Gastroesophageal sphincter (tissue), 3 donors: Measurements from ENCODE around the gene SLC35G3.

Experiments used
- CTCF ChIP-seq, 4 experiments: fragments of 200-600 bp in 2 of 4; fragments of 450-650 bp in 2 of 4; sonication (generic) in 1 of 4; IDR thresholded peaks; one replicate each; pipeline ENCODE4 v1.5.1; 2017 to 2019; ENCODE audit warnings: antibody characterized with exemption in 4 of 4, mild to moderate bottlenecking in 2 of 4, moderate library complexity in 2 of 4
- POLR2A ChIP-seq, 2 donors: fragments of 450-650 bp; IDR thresholded peaks; one replicate each; pipeline ENCODE4 v1.6.1; 2017; ENCODE audit warnings: antibody characterized with exemption in 2 of 2, mild to moderate bottlenecking in 2 of 2, moderate library complexity in 1 of 2

GRCh38 chr17:35188111-35188510 lies 6.1 kb downstream of the SLC35G3 start:
- TF ChIP-seq POLR2A (IDR thresholded peaks at IDR 0.05) (no peak), CTCF (IDR thresholded peaks at IDR 0.05) (no peak)
